HUDEP-2 (cell line): ENCODE results near the gene HNRNPC.
"Not testable (repeated sequence)": the region's sequence is repeated elsewhere in the genome, so short reads cannot be mapped to it uniquely, and the experiment has no call there.

Source experiments
- DNase-seq, 76 experiments: peaks; one replicate each; lab custom pipeline; 2025; ENCODE audit not compliant: unreplicated experiment in 76 of 76; lab: John Stamatoyannopoulos, UW

HNRNPC gene

GRCh38 chr14:21248739-21249411 lies 20.4 kb downstream of the HNRNPC start:
- DNase-seq, result no peak

- no peak for DNase-seq
These were observed 20.9 kb downstream of the HNRNPC start for GRCh38 chr14:21248338-21248737.

GRCh38 chr14:21245813-21246212 lies 23.4 kb downstream of the HNRNPC start:
- DNase-seq, result no peak

- DNase-seq, result no peak
These were observed 24.7 kb downstream of the HNRNPC start for GRCh38 chr14:21244544-21244943.

- DNase-seq, result peak in 5 of 76 experiments; percentile 8 to 20 (median 10)
These were observed 27.9 kb downstream of the HNRNPC start for GRCh38 chr14:21241218-21241819.

GRCh38 chr14:21240417-21240816 lies 28.8 kb downstream of the HNRNPC start:
- no peak for DNase-seq

GRCh38 chr14:21238823-21239518 lies 30.3 kb downstream of the HNRNPC start:
- DNase-seq, result no peak

- DNase-seq, result no peak
These were observed 32.1 kb downstream of the HNRNPC start for GRCh38 chr14:21236948-21237797.

GRCh38 chr14:21234112-21234511 lies 35.1 kb downstream of the HNRNPC start:
- DNase-seq, result no peak

- DNase-seq, result peak in 2 of 76 experiments; percentile 0 to 8
These were observed 35.7 kb downstream of the HNRNPC start for GRCh38 chr14:21233457-21234076.

- DNase-seq, result no peak
These were observed 38.1 kb downstream of the HNRNPC start for GRCh38 chr14:21231020-21231652.

- DNase-seq, result no peak
These were observed 39.4 kb downstream of the HNRNPC start for GRCh38 chr14:21229821-21230220.

- DNase-seq, result no peak
These were observed 41.3 kb downstream of the HNRNPC start for GRCh38 chr14:21227981-21228380.

- no peak for DNase-seq
These were observed 42.1 kb downstream of the HNRNPC start for GRCh38 chr14:21227150-21227549.

GRCh38 chr14:21226467-21226866 lies 42.8 kb downstream of the HNRNPC start:
- no peak for DNase-seq

- not testable (repeated sequence) for DNase-seq
These were observed 44.1 kb downstream of the HNRNPC start for GRCh38 chr14:21225164-21225563.

- no peak for DNase-seq
These were observed 48.3 kb downstream of the HNRNPC start for GRCh38 chr14:21220874-21221477.

GRCh38 chr14:21219561-21220111 lies 49.6 kb downstream of the HNRNPC start:
- no peak for DNase-seq

GRCh38 chr14:21219120-21219519 lies 50.1 kb downstream of the HNRNPC start:
- no peak for DNase-seq
